Liver (tissue), 9 donors: ENCODE results near the gene NDP. TPM values are rescaled to one million over a fixed set of nuclear protein-coding genes. Genes with fewer than 3 reads are reported as not detected.

Experiments used
- DNase-seq: peaks from one replicate; pipeline ENCODE4 v3.0.0-alpha.2; 2017; ENCODE audit warnings: low spot score
- H3K27ac ChIP-seq, 2 donors: one replicate each; pipeline ENCODE4 v1.7.0; 2013; ENCODE audit warnings: inconsistent platforms in 2 of 2, low read length in 2 of 2, control low read depth in 1 of 2, low read depth in 1 of 2, mild to moderate bottlenecking in 1 of 2
- H3K27me3 ChIP-seq, 4 donors: one replicate each; pipeline versions ENCODE4 v1.6.1 to v1.7.0; 2013; ENCODE audit warnings: low read length in 3 of 4, inconsistent platforms in 1 of 4, mild to moderate bottlenecking in 1 of 4, moderate library complexity in 1 of 4; ENCODE audit not compliant: control insufficient read depth in 4 of 4, insufficient read depth in 4 of 4
- H3K36me3 ChIP-seq, 4 donors: one replicate each; pipeline versions ENCODE4 v1.6.1 to v1.7.0; 2013; ENCODE audit warnings: low read length in 3 of 4, mild to moderate bottlenecking in 3 of 4, low read depth in 1 of 4, moderate library complexity in 1 of 4; ENCODE audit not compliant: control insufficient read depth in 4 of 4, insufficient read depth in 3 of 4
- H3K4me1 ChIP-seq, 4 donors: one replicate each; pipeline versions ENCODE4 v1.6.1 to v1.7.0; 2013; ENCODE audit warnings: low read length in 3 of 4, mild to moderate bottlenecking in 3 of 4, moderate library complexity in 1 of 4; ENCODE audit not compliant: control insufficient read depth in 4 of 4, insufficient read depth in 4 of 4
- H3K4me3 ChIP-seq, 3 donors: one replicate each; pipeline versions ENCODE4 v1.6.1 to v1.7.0; 2013; ENCODE audit warnings: low read length in 3 of 3, control low read depth in 1 of 3, low read depth in 1 of 3, mild to moderate bottlenecking in 1 of 3
- H3K9ac ChIP-seq, 2 donors: one replicate each; pipeline ENCODE4 v1.7.0; 2013; ENCODE audit warnings: low read length in 2 of 2, mild to moderate bottlenecking in 2 of 2, moderate library complexity in 2 of 2, control low read depth in 1 of 2, low read depth in 1 of 2
- H3K9me3 ChIP-seq, 4 donors: one replicate each; pipeline versions ENCODE4 v1.6.1 to v1.7.0; 2013; ENCODE audit warnings: low read length in 3 of 4; ENCODE audit not compliant: control insufficient read depth in 4 of 4
- CTCF ChIP-seq: fragments of 150-350 bp; IDR thresholded peaks from 2 replicates; pipeline ENCODE4 v1.5.1; 2017; ENCODE audit warnings: improper control_type of control experiment, low read depth, low read length; ENCODE audit not compliant: missing input control
- FOXA1 ChIP-seq: IDR thresholded peaks from 2 replicates; pipeline ENCODE4 v1.6.1; 2016; ENCODE audit warnings: antibody characterized with exemption
- FOXA2 ChIP-seq: IDR thresholded peaks from 2 replicates; pipeline ENCODE4 v1.6.1; 2016; ENCODE audit warnings: antibody characterized with exemption
- GABPA ChIP-seq, 2 donors: IDR thresholded peaks in 1 of 2; conservative IDR thresholded peaks in 1 of 2; 2 replicates each; pipeline ENCODE4 v1.6.1; 2016; ENCODE audit warnings: antibody characterized with exemption in 2 of 2, mild to moderate bottlenecking in 1 of 2, moderate library complexity in 1 of 2
- HNF4A ChIP-seq, 2 donors: conservative IDR thresholded peaks; 2 replicates each; pipeline ENCODE4 v1.6.1; 2016; ENCODE audit warnings: antibody characterized with exemption in 2 of 2, mild to moderate bottlenecking in 2 of 2
- HNF4G ChIP-seq: IDR thresholded peaks from 2 replicates; pipeline ENCODE4 v1.6.1; 2016; ENCODE audit warnings: antibody characterized with exemption
- JUND ChIP-seq, 2 donors: IDR thresholded peaks; 2 replicates each; pipeline ENCODE4 v1.6.1; 2016; ENCODE audit warnings: antibody characterized with exemption in 2 of 2
- NR2F2 ChIP-seq: IDR thresholded peaks from 2 replicates; pipeline ENCODE4 v1.6.1; 2016; ENCODE audit warnings: antibody characterized with exemption
- RAD21 ChIP-seq, 2 donors: IDR thresholded peaks; 2 replicates each; pipeline ENCODE4 v1.6.1; 2016; ENCODE audit warnings: antibody characterized with exemption in 2 of 2, mild to moderate bottlenecking in 2 of 2
- RXRA ChIP-seq, 2 donors: IDR thresholded peaks; 2 replicates each; pipeline ENCODE4 v1.6.1; 2017 to 2018; ENCODE audit warnings: antibody characterized with exemption in 2 of 2, mild to moderate bottlenecking in 1 of 2
- SP1 ChIP-seq: IDR thresholded peaks from 2 replicates; pipeline ENCODE4 v1.6.1; 2018; ENCODE audit warnings: antibody characterized with exemption, mild to moderate bottlenecking
- TAF1 ChIP-seq: conservative IDR thresholded peaks from 2 replicates; pipeline ENCODE4 v1.6.1; 2016; ENCODE audit warnings: antibody characterized with exemption, mild to moderate bottlenecking
- ZBTB33 ChIP-seq: IDR thresholded peaks from 2 replicates; pipeline ENCODE4 v1.6.1; 2016; ENCODE audit warnings: antibody characterized with exemption
- WGBS: extraction: QIAGEN DNeasy Blood & Tissue Kit; methylation state at CpG from one replicate; pipeline ENCODE4 v1.1.7; 2013; 5-methylcytosine and 5-hydroxymethylcytosine counted together
- polyA plus RNA-seq, 2 donors: library from polyadenylated mRNA; stranded (reverse) in 1 of 2; unstranded in 1 of 2; fragments of 200-250 nt in 1 of 2; fragments of >200 nt in 1 of 2; fragmentation: Nextera tagmentation in 1 of 2; extraction: Ambion mirVana in 1 of 2; gene quantifications; one replicate each; pipeline versions ENCODE4 v1.2.1 to v1.2.3, GENCODE V29; 2013 to 2015
- total RNA-seq, 2 donors: library from RNA; depleted of rRNA; stranded (reverse); fragments of >200 nt; gene quantifications; one replicate each; pipeline ENCODE4 v1.2.3, GENCODE V29; 2014
- TF ChIP-seq, protein P1 (sequence below): IDR thresholded peaks from 2 replicates; pipeline ENCODE4 v1.6.1; 2016; ENCODE audit warnings: antibody characterized with exemption, mild to moderate bottlenecking
- TF ChIP-seq, protein P2 (sequence below): IDR thresholded peaks from 2 replicates; pipeline ENCODE4 v1.6.1; 2016; ENCODE audit warnings: antibody characterized with exemption
- TF ChIP-seq, protein P3 (sequence below): IDR thresholded peaks from 2 replicates; pipeline ENCODE4 v1.6.1; 2016; ENCODE audit warnings: antibody characterized with exemption
- donor health status: healthy.
- donor health status: healthy.
- donor health status: healthy.
- donor health status: healthy.
- donor health status: healthy.

Gene NDP
- total and polyA plus RNA-seq, 4 donors, result not detected

DNA sequence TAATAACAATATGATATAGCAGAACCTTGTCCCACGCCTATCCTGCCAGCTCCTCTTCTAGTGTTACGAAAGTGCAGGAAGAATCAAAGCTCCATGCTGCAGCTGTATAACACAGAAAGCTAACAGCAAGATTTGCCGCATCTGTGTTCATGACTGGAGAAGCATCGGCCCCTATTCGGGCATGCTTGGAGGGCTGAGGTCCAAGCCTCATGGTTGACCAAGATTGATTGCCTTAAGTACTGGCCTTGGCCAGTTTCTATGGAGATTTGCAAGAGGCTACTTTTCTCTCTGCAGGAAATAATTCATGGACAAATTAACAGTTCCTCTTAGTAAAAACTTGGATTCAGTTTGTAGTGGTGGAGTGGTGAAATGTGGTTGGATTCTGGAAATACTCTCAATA lies 12.9 kb upstream of the NDP start:
- TF ChIP-seq TAF1 (no peak), CTCF (no peak), HNF4G (no peak), RAD21 (IDR thresholded peaks at IDR 0.05) (no peak), FOXA2 (no peak), NR2F2 (no peak), ZBTB33 (no peak), GABPA (IDR thresholded peaks at IDR 0.05 in 1 of 2, conservative IDR thresholded peaks at IDR 0.05 in 1 of 2) (no peak), RXRA (IDR thresholded peaks at IDR 0.05) (no peak), SP1 (no peak), FOXA1 (no peak), JUND (IDR thresholded peaks at IDR 0.05) (no peak)
- DNase-seq, result no peak
- 90% methylated on average over 5 of the region's 5 CpGs for WGBS
- Histone ChIP-seq H3K9ac (no peak overlapping the region), H3K4me1 (no peaks in the 10 kb centered on the region), H3K27me3 (no peaks in the 10 kb centered on the region), H3K27ac (no peak overlapping the region), H3K36me3 (no peaks in the 10 kb centered on the region), H3K4me3 (no peak overlapping the region), H3K9me3 (no peaks in the 10 kb centered on the region)

DNA sequence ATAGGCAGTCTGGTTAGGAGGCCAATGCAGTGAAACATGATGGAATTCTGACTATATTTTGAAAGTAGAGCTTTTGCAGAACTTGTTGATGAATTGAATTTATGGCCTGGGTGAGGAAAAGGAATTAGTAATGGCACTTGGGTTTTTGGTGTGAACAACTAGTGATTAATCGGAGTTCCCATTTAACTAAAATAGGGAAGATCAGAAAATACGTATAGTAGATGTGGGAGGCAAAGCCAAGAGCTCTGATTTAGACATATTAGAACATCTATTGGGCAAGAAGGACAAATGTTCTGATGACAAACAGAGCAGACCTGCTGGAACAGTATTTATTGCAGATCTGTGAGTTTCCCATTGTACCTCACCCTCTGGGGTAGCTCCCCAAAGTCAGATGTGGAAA lies 12.3 kb upstream of the NDP start:
- Histone ChIP-seq H3K4me3 (no peak overlapping the region), H3K27me3 (no peaks in the 10 kb centered on the region), H3K9ac (no peak overlapping the region), H3K9me3 (no peaks in the 10 kb centered on the region), H3K36me3 (no peaks in the 10 kb centered on the region), H3K27ac (no peak overlapping the region), H3K4me1 (no peaks in the 10 kb centered on the region)
- no peak for DNase-seq
- TF ChIP-seq GABPA (IDR thresholded peaks at IDR 0.05 in 1 of 2, conservative IDR thresholded peaks at IDR 0.05 in 1 of 2) (no peak), RAD21 (IDR thresholded peaks at IDR 0.05) (no peak), HNF4A (conservative IDR thresholded peaks at IDR 0.05) (no peak), CTCF (no peak), FOXA2 (no peak), NR2F2 (no peak)
- TF ChIP-seq, protein P1, sequence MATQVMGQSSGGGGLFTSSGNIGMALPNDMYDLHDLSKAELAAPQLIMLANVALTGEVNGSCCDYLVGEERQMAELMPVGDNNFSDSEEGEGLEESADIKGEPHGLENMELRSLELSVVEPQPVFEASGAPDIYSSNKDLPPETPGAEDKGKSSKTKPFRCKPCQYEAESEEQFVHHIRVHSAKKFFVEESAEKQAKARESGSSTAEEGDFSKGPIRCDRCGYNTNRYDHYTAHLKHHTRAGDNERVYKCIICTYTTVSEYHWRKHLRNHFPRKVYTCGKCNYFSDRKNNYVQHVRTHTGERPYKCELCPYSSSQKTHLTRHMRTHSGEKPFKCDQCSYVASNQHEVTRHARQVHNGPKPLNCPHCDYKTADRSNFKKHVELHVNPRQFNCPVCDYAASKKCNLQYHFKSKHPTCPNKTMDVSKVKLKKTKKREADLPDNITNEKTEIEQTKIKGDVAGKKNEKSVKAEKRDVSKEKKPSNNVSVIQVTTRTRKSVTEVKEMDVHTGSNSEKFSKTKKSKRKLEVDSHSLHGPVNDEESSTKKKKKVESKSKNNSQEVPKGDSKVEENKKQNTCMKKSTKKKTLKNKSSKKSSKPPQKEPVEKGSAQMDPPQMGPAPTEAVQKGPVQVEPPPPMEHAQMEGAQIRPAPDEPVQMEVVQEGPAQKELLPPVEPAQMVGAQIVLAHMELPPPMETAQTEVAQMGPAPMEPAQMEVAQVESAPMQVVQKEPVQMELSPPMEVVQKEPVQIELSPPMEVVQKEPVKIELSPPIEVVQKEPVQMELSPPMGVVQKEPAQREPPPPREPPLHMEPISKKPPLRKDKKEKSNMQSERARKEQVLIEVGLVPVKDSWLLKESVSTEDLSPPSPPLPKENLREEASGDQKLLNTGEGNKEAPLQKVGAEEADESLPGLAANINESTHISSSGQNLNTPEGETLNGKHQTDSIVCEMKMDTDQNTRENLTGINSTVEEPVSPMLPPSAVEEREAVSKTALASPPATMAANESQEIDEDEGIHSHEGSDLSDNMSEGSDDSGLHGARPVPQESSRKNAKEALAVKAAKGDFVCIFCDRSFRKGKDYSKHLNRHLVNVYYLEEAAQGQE, result no peak
- TF ChIP-seq, protein P2, sequence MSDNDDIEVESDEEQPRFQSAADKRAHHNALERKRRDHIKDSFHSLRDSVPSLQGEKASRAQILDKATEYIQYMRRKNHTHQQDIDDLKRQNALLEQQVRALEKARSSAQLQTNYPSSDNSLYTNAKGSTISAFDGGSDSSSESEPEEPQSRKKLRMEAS, result no peak
- TF ChIP-seq, protein P3, sequence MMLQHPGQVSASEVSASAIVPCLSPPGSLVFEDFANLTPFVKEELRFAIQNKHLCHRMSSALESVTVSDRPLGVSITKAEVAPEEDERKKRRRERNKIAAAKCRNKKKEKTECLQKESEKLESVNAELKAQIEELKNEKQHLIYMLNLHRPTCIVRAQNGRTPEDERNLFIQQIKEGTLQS, result no peak
- WGBS, result 97% methylated on average over 2 of the region's 2 CpGs
